ENCODE measurements around the gene PIM2.

PIM2 gene

DNA sequence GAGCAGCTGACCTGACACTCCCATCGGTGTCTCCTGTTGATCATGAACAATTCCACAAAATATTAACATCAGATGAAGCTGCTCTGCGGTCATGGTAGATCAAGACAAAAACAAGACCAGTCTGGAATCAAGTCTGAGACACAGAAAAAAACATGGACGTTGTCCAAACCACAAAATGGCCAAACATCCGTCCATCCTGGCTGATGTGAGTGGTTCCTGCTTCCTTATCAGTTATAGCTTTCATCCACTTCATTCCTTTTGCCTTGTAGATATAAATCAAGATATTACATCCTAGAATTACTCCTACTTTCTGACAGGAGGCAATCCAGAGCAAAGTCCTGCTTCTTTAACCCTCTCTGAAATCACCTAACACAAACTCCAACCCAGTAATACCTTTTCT lies 54.6 kb downstream of the PIM2 start:
- DNase-seq (ENCODE audit: low read depth), result no peak

All from activated T-helper 9 cell treated with anti-CD3 and anti-CD28 coated beads, Interleukin-2, amount 50 U/mL, for 16 hours (primary cell).